ENCODE data around the gene SMPDL3B. TPM values are rescaled to one million over a fixed set of nuclear protein-coding genes. Genes with fewer than 3 reads are reported as not detected.

Gene SMPDL3B, protein sequence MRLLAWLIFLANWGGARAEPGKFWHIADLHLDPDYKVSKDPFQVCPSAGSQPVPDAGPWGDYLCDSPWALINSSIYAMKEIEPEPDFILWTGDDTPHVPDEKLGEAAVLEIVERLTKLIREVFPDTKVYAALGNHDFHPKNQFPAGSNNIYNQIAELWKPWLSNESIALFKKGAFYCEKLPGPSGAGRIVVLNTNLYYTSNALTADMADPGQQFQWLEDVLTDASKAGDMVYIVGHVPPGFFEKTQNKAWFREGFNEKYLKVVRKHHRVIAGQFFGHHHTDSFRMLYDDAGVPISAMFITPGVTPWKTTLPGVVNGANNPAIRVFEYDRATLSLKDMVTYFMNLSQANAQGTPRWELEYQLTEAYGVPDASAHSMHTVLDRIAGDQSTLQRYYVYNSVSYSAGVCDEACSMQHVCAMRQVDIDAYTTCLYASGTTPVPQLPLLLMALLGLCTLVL
- not detected for total RNA-seq

DNA sequence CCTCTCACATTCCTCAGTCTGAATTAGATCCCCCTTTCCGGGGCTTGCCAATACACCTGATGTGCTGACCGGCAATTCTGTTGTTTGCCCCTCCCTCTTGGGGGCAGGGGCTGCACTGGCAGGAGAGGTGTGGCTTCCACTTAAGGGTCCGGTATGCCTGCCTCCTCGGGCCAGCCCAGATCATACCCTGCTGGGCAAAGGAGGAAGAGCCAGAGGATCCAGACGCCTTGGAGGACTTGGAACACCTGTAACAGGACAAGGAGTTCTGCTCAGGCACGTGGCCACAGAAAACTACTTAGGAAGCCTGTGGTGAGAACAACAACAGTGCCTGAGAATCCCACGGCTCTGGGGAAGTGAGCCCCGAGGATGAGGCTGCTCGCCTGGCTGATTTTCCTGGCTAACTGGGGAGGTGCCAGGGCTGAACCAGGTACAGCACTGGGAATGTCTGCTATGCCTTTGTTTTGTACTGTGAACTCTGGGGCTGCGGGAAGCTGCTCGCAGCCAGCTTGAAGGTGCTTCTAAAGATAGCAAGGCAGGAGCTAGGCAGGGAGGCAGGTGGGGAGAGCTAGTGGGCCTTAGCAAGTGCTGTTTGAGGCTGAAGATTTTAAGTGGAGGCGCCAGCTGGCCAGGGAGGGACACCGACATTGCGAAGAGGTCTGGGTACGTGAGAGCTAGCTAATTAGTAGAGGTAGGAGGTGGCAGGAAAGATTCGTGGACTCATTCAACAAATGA is at the start of gene SMPDL3B:
Gene SMPDL3B (plus strand): TSS at position 183 of the 732 bp plus-strand sequence. CDS start 184 bp downstream, at position 367.
- DNase-seq, result no peak

DNA sequence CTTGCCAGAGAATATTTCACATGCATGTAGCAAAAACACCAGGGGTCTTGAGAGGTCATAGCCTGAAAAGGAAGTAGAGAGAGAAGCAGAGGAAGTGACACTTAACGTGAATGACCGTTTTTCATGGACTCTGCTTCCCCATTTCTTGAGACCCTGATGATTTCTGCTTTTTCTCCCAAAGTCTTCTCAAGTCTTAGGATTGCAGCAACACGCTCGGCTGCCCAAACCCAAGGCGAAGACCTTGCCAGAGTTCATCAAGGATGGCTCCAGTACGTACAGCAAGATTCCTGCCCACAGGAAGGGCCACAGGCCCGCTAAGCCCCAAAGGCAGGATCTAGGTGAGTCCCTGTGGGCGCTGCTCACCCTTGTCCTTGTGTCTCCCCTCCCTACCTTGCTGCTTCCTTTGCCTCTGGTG is 49.7 kb upstream of the SMPDL3B start:
- DNase-seq, result no peak

DNA sequence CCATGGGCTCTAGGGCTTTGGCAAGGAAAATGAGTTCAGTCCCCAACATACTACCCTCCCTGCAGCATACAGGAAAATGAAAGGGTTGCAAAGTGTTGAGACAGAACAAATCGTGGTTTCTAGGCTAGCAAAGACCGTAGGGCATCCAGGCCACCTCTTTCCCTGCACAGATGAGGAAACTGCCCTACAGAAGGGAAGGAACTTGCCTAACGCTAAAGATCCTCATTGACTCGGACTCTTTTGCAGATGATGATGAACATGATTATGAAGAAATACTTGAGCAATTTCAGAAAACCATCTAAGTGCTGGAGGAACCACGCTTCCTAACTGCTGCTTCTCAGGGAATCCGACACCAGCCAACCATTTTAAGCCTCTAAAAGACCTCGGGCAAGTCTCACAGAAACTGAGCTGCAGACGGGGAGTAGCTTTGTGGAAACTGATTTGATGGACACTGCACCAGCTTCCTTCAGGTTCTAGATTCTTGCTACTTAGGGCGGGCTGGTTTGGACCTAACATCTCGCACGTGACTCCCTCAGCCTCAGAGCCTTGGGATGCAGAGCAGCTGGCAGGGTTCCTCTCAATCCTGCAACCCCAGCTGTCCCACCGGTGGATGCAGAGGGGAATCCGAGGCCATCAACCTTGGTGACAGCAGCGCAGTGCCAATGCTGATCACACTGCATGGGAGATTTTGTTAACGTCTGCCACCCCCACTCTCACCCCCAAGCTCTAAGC is 49.0 kb upstream of the SMPDL3B start:
- no peak for DNase-seq

- DNase-seq, result no peak
Observed at GRCh38 chr1:27886353-27886679, 48.5 kb upstream of the SMPDL3B start.

- DNase-seq, result no peak
Observed at GRCh38 chr1:27886744-27887143, 48.1 kb upstream of the SMPDL3B start.

GRCh38 chr1:27887215-27888021 is 47.4 kb upstream of the SMPDL3B start:
- DNase-seq, result no peak

DNA sequence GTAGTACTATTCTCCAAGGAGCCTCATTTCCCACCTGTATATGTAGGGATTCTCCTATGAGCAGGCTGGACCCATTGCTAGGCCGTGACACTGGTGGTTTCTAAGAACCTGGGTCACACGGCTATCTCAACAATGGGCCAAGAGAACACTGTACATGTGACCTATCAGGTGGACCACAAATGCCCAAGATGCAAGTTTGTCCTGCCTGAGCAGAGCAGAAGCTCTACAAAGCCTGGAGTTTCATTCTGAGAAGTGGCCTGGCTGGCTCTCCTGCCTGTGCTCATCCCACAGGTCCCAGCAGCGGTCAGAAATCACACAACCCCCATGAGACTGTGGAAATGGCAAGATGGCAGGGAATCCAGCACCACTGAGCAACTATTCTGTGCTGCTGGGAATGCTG is 45.3 kb upstream of the SMPDL3B start:
- no peak for DNase-seq

- no peak for DNase-seq
Observed at GRCh38 chr1:27891196-27891889, 43.5 kb upstream of the SMPDL3B start.

DNA sequence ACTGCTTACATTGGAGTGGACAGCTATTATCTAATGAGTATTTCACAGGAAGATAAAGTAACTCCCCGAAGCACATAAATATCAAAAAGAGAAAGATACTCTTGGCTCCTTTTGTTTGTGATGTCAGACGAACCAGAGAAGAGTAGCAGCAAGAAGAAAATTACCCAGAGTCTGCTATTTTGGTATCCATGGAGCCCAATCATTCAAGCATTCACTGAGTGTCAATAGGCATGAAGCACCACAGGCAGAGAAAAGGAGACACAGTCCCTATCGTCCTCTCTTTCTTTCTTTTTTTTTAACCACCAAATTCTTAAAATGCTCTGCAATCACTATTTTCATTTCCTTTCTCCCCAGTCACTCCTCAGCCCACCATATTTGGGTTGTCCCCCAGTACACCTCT is 40.3 kb upstream of the SMPDL3B start:
- no peak for DNase-seq

GRCh38 chr1:27906759-27907158 is 28.0 kb upstream of the SMPDL3B start:
- no peak for DNase-seq

DNA sequence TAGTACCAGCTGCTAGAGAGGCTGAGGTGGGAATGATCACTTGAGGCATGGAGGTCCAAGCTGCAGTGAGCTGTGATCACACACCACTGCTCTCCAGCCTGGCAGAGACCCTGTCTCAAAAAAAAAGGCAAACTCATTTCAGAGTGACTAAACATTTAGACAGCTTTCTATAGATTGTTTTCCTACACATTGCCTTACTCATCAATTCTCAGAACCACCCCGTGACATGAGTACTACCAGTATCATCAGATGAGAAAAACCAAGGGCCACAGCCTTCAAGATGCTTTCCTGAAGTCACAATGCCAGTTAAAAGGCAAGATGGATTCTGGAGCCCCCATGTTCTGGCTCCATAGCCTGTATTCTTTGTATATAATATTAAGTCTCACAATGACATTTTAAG is 22.4 kb upstream of the SMPDL3B start:
- DNase-seq, result no peak

DNA sequence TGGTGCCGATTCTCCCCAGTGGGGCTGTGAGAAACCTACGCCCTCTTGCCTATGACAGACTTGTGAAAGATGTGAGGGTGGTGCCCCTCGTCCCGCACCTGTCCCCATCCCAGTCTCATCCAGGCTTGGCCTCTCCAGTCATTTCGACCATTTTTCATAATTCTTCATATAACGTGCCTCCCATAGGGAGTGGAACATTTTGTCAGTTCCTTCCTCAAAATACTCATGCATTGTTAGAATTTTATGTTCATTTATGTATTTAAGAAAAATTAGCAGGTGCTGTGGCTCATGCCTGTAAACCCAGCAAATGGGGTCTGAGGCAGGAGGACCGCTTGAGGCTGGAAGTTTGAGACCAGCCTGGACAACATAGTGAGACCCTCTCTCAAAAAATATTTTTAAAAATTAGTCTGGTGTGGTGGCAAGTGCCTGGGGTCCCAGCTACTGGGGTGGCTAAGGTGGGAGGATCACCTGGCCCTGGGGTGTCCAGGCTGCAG is 19.7 kb upstream of the SMPDL3B start:
- no peak for DNase-seq

DNA sequence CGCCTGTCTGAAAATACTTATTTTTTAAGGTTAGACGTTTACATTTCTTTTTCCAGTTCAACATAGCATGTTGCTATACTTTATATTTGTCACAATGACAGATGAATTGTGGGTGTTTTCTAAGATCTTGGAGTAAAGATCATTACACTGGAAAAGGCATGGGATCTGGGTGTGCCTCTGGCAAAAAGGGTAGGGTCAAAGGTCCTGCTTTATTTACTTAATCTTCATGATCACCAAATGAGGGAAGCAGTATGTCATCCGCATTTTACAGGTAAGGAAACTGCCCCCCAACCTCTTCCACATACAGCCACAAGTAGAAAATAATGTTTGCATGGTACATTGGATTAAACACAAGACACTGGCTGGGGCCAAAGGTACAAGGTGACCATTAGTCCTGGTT is 12.5 kb upstream of the SMPDL3B start:
- no peak for DNase-seq

- DNase-seq, result no peak
Observed at GRCh38 chr1:27928216-27928954, 6.4 kb upstream of the SMPDL3B start.

- DNase-seq, result no peak
Observed at GRCh38 chr1:27931184-27931583, 3.6 kb upstream of the SMPDL3B start.

DNA sequence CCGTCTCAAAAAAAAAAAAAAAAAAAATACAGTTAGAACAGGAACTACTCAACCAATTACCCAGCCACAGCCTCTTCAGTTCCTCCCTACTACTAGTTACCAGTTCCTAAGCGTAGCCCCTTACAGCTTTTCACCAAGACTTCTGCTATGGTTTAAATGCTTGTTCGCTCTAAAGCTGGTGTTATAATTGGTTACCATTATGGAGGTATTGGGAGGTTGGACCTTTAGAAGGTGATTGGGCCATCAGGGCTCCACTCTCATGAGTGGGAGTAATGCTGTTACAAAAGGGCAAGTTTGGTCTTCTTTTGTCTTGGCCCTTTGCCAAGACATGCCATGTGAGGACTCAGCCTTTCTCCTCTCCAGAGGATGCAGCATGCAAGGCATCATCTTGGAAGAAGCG is 3.0 kb upstream of the SMPDL3B start:
- DNase-seq, result no peak

DNA sequence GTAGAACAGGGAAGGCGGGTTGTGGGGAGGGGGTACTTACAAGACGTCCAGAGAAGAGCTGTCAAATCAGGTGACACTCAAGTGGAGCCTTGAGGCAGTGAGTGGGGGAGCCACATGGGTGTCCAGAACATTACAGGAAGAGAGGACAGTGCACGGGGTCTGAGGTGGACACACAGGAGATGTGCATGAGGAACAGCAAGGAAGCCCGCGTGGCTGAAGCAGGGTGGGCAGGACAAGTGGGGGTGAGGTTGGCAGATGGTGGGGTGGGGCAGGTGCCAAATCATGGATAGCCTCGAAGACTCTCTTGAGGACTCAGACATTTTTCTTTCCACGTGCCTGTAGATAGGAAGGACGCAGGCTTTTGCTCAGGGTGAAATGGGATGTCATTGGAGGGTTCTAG is 921 bp downstream of the SMPDL3B start:
- no peak for DNase-seq

GRCh38 chr1:27936370-27936769 is 1.6 kb downstream of the SMPDL3B start:
- no peak for DNase-seq

DNA sequence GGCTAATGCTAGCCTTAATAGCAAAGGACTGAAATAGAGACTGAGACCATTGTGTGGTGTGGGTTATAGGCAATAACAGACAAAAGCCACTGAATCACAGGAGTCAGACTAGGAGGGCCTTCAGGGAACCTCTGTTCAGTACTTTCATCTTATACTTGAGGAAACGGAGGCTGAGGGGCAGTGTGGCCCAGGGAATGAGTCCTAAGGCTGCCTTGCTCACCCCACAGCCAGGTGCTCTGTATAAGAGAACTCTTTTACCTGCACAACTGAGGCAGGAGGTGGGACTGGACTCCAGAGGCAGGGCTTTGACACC is 2.7 kb downstream of the SMPDL3B start:
- DNase-seq, result no peak

DNA sequence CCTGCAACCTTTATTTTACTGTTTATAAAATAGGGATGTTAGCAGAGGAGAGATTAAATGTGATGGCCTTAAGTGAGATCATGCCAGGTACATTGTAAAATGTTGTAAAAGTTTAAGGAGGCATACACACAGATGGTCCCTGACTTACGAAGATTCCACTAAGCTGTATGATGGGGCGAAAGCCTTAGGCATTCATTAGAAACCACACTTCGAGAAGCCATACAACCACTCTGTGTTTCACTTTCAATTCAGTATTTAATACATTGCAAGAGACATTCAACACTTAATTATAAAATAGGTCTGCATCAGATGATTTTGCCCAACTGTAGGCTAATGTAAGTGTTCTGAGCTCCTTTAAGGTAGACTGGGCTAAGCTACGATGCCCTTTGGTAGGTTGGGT is 3.7 kb downstream of the SMPDL3B start:
- DNase-seq, result no peak

GRCh38 chr1:27940297-27940696 is 5.5 kb downstream of the SMPDL3B start:
- no peak for DNase-seq

Measured in occipital lobe (tissue), 2 donors.